A673 (cell line): Measurements from ENCODE around the gene LPP. TPM values are rescaled to one million over a fixed set of nuclear protein-coding genes. Genes with fewer than 3 reads are reported as not detected.

ENCODE experiments used
- BruUV-seq: library from RNA; stranded (reverse); fragments of 400-500 nt; replicated peaks from 2 replicates; lab custom pipeline; 2021; lab: Mats Ljungman, UMichigan
- CTCF ChIA-PET: fragments of 300-600 bp; sonication (Branson Sonifier 250); formaldehyde crosslinking; loops from one replicate; lab custom pipeline; 2022; ENCODE audit warnings: antibody characterized with exemption; lab: Charles Lee
- POLR2A ChIA-PET: fragments of 300-600 bp; sonication (Branson Sonifier 250); formaldehyde crosslinking; loops from one replicate; lab custom pipeline; 2022; ENCODE audit warnings: antibody characterized with exemption; ENCODE audit not compliant: low non-redundant PET; lab: Charles Lee
- DNase-seq: peaks from one replicate; pipeline ENCODE4 v3.0.0-alpha.2; 2015; ENCODE audit warnings: low spot score
- H3K27ac ChIP-seq: fragments of 200-600 bp; sonication (generic); 2 replicates; pipeline ENCODE4 v1.5.1; 2016; ENCODE audit warnings: mixed run types, low read depth, mild to moderate bottlenecking, mixed read lengths, antibody characterized with exemption, low read length; ENCODE audit not compliant: poor library complexity, severe bottlenecking
- H3K27me3 ChIP-seq: fragments of 200-600 bp; sonication (generic); replicated peaks from 2 replicates; pipeline ENCODE4 v1.6.1; 2017; ENCODE audit warnings: mixed run types, low read depth, mild to moderate bottlenecking, mixed read lengths, antibody characterized with exemption, low read length; ENCODE audit not compliant: insufficient read depth, poor library complexity
- H3K36me3 ChIP-seq: fragments of 200-600 bp; sonication (generic); 2 replicates; pipeline ENCODE4 v1.6.1; 2016; ENCODE audit warnings: mixed run types, mild to moderate bottlenecking, mixed read lengths, antibody characterized with exemption, low read length; ENCODE audit not compliant: insufficient read depth, poor library complexity, severe bottlenecking
- H3K4me1 ChIP-seq: fragments of 200-600 bp; sonication (generic); 2 replicates; pipeline ENCODE4 v1.6.1; 2017; ENCODE audit warnings: mixed run types, mild to moderate bottlenecking, mixed read lengths, antibody characterized with exemption, low read length; ENCODE audit not compliant: insufficient read depth, poor library complexity, severe bottlenecking
- H3K4me3 ChIP-seq: fragments of 200-600 bp; sonication (generic); 2 replicates; pipeline ENCODE4 v1.5.1; 2016; ENCODE audit warnings: low read depth, mixed run types, mild to moderate bottlenecking, mixed read lengths, low read length; ENCODE audit not compliant: poor library complexity, severe bottlenecking
- H3K9me3 ChIP-seq: fragments of 200-600 bp; sonication (generic); 2 replicates; pipeline ENCODE4 v1.6.1; 2016; ENCODE audit warnings: mixed run types, low read depth, mild to moderate bottlenecking, mixed read lengths, antibody characterized with exemption, low read length; ENCODE audit not compliant: poor library complexity, severe bottlenecking
- CTCF ChIP-seq: fragments of 300-800, 200-600 bp; sonication (generic); conservative IDR thresholded peaks from 2 replicates; pipeline ENCODE4 v1.5.1; 2017; ENCODE audit warnings: low read depth, mild to moderate bottlenecking, antibody characterized with exemption, low read length, moderate library complexity, mixed read lengths
- EZH2 ChIP-seq: fragments of 200-600 bp; sonication (generic); IDR thresholded peaks from 2 replicates; pipeline ENCODE4 v1.6.1; 2017; ENCODE audit warnings: borderline replicate concordance, low read depth, mild to moderate bottlenecking, mixed read lengths, antibody characterized with exemption, low read length; ENCODE audit not compliant: poor library complexity, severe bottlenecking
- intact Hi-C: fragments of 100-400 bp; cut with micrococcal nuclease; formaldehyde crosslinking; loops from one replicate; pipeline ENCODE4 v1.10.0; 2022; ENCODE audit not compliant: unreplicated experiment
- total RNA-seq: library from RNA; stranded (reverse); gene quantifications from 2 replicates; pipeline ENCODE4 v1.2.3, GENCODE V29; 2021

Gene LPP
- total RNA-seq, 1 experiment from 2014 or later = 39.7 TPM

GRCh38 chr3:188319569-188319968, 165.6 kb downstream of the LPP start:
- Histone ChIP-seq H3K27me3 (no peaks in the 10 kb centered on the region), H3K4me3 (no peak overlapping the region), H3K27ac (no peak overlapping the region), H3K4me1 (peaks cover 7% of the 10 kb centered on the region), H3K36me3 (no peaks in the 10 kb centered on the region), H3K9me3 (no peaks in the 10 kb centered on the region)
- BruUV-seq = no TSS peak
- intact Hi-C loops = no loop called here
- ChIA-PET CTCF (no interaction called here), POLR2A (no interaction called here)
- DNase-seq = no peak
- TF ChIP-seq EZH2 (no peak), CTCF (no peak)

- BruUV-seq = no TSS peak
- Histone ChIP-seq H3K36me3 (no peaks in the 10 kb centered on the region), H3K27me3 (no peaks in the 10 kb centered on the region), H3K4me3 (no peak overlapping the region), H3K4me1 (peaks cover 2% of the 10 kb centered on the region), H3K9me3 (no peaks in the 10 kb centered on the region), H3K27ac (no peak overlapping the region)
- intact Hi-C loops = no loop called here
- POLR2A ChIA-PET = no interaction called here
- no peak for DNase-seq
- TF ChIP-seq CTCF (no peak), EZH2 (no peak)
- CTCF ChIA-PET = no interaction called here
Observed at GRCh38 chr3:188320757-188321156, 166.8 kb downstream of the LPP start.

- ChIA-PET POLR2A (interaction anchor here (0.6 kb wide), 1 partner anchor 593 kb away, joined by 3 read pairs; no protein-coding TSS in a partner anchor), CTCF (no interaction called here)
- Histone ChIP-seq H3K36me3 (no peaks in the 10 kb centered on the region), H3K27me3 (no peaks in the 10 kb centered on the region), H3K27ac (no peak overlapping the region), H3K9me3 (no peaks in the 10 kb centered on the region), H3K4me1 (no peaks in the 10 kb centered on the region), H3K4me3 (no peak overlapping the region)
- TF ChIP-seq CTCF (no peak), EZH2 (no peak)
- DNase-seq = no peak
- intact Hi-C loops = no loop called here
- no TSS peak for BruUV-seq
Observed at GRCh38 chr3:188321258-188321657, 167.3 kb downstream of the LPP start.
